ENCODE results near the gene ZBTB5. TPM values are rescaled to one million over a fixed set of nuclear protein-coding genes. Genes with fewer than 3 reads are reported as not detected.

Gene ZBTB5
- total and polyA plus RNA-seq, 2 of the 13 experiments (the other 11 are each of a cell fraction or from before 2014, with no cell fraction given): 12.5 to 20.5 TPM

DNA sequence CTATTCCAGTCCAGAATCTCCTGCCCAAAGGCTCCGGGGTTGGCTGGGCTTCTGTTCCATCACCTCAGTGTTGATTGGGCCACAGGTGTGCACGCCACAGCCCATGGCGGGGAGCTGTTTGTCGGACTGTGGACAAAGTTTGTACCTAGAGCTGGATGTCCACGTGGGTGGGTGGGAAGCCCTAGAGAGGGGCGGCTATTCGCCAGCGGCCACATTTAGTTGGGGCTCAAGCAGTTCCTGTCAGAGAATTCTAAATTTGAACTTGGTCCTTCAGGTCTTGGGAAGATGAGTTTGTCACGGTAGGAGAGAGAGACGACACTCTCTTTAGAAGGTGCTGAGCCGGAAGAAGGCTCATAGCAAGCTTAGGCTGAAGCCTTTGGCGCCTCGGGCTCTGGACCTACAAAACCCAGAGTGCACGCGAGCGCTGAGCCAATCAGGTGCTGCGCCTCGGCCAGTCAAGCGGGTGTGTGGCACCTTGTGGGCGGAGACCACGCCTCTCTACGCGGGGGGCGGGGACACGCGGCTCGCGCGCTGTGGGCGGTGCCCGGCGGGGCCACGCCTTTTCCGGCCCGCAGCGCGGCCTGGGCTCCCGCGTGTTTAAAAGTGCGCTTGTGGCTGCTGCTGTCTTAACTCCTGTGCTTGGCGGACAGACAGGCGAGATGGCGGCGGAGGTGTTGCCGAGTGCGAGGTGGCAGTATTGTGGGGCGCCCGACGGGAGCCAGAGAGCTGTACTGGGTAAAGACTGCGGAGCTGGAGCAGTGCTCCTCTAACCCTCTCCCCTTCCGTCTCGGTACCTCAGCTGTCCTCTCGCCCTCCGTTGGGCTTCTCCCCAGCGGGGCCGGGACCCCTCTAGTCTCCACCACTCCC, 20.4 kb upstream of the ZBTB5 start, which contains the start of gene POLR1E (continued):
- 0 out of 2 replicates have a peak, but pooled peaks have one; percentile 22 for TF ChIP-seq ZNF670 (CRISPR knock-in tag; IDR thresholded peaks at IDR 0.05; ENCODE audit: borderline replicate concordance)
- TF ChIP-seq ZSCAN9 (CRISPR knock-in tag; IDR thresholded peaks at IDR 0.05; ENCODE audit: borderline replicate concordance): peak; percentile 12
- no peak for TF ChIP-seq ATAD3A (CRISPR knock-in tag; IDR thresholded peaks at IDR 0.05)
- TF ChIP-seq, protein P1, sequence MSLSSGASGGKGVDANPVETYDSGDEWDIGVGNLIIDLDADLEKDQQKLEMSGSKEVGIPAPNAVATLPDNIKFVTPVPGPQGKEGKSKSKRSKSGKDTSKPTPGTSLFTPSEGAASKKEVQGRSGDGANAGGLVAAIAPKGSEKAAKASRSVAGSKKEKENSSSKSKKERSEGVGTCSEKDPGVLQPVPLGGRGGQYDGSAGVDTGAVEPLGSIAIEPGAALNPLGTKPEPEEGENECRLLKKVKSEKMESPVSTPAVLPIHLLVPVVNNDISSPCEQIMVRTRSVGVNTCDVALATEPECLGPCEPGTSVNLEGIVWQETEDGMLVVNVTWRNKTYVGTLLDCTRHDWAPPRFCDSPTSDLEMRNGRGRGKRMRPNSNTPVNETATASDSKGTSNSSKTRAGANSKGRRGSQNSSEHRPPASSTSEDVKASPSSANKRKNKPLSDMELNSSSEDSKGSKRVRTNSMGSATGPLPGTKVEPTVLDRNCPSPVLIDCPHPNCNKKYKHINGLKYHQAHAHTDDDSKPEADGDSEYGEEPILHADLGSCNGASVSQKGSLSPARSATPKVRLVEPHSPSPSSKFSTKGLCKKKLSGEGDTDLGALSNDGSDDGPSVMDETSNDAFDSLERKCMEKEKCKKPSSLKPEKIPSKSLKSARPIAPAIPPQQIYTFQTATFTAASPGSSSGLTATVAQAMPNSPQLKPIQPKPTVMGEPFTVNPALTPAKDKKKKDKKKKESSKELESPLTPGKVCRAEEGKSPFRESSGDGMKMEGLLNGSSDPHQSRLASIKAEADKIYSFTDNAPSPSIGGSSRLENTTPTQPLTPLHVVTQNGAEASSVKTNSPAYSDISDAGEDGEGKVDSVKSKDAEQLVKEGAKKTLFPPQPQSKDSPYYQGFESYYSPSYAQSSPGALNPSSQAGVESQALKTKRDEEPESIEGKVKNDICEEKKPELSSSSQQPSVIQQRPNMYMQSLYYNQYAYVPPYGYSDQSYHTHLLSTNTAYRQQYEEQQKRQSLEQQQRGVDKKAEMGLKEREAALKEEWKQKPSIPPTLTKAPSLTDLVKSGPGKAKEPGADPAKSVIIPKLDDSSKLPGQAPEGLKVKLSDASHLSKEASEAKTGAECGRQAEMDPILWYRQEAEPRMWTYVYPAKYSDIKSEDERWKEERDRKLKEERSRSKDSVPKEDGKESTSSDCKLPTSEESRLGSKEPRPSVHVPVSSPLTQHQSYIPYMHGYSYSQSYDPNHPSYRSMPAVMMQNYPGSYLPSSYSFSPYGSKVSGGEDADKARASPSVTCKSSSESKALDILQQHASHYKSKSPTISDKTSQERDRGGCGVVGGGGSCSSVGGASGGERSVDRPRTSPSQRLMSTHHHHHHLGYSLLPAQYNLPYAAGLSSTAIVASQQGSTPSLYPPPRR (CRISPR knock-in tag; IDR thresholded peaks at IDR 0.05; ENCODE audit: borderline replicate concordance): peak; percentile 27; the same call in 1 of the 2 replicates
- TF ChIP-seq, protein P2, sequence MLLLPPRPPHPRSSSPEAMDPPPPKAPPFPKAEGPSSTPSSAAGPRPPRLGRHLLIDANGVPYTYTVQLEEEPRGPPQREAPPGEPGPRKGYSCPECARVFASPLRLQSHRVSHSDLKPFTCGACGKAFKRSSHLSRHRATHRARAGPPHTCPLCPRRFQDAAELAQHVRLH (CRISPR knock-in tag; IDR thresholded peaks at IDR 0.05; ENCODE audit: borderline replicate concordance, low read depth): peak; percentile 71; the same call in 1 of the 2 replicates
- TF ChIP-seq, protein P3, sequence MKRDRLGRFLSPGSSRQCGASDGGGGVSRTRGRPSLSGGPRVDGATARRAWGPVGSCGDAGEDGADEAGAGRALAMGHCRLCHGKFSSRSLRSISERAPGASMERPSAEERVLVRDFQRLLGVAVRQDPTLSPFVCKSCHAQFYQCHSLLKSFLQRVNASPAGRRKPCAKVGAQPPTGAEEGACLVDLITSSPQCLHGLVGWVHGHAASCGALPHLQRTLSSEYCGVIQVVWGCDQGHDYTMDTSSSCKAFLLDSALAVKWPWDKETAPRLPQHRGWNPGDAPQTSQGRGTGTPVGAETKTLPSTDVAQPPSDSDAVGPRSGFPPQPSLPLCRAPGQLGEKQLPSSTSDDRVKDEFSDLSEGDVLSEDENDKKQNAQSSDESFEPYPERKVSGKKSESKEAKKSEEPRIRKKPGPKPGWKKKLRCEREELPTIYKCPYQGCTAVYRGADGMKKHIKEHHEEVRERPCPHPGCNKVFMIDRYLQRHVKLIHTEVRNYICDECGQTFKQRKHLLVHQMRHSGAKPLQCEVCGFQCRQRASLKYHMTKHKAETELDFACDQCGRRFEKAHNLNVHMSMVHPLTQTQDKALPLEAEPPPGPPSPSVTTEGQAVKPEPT (CRISPR knock-in tag; IDR thresholded peaks at IDR 0.05; ENCODE audit: low read depth): no peak
- peak; percentile 16 for TF ChIP-seq XRCC5 (optimal IDR thresholded peaks at IDR 0.05; ENCODE audit: low read length)
- TF ChIP-seq, protein P4, sequence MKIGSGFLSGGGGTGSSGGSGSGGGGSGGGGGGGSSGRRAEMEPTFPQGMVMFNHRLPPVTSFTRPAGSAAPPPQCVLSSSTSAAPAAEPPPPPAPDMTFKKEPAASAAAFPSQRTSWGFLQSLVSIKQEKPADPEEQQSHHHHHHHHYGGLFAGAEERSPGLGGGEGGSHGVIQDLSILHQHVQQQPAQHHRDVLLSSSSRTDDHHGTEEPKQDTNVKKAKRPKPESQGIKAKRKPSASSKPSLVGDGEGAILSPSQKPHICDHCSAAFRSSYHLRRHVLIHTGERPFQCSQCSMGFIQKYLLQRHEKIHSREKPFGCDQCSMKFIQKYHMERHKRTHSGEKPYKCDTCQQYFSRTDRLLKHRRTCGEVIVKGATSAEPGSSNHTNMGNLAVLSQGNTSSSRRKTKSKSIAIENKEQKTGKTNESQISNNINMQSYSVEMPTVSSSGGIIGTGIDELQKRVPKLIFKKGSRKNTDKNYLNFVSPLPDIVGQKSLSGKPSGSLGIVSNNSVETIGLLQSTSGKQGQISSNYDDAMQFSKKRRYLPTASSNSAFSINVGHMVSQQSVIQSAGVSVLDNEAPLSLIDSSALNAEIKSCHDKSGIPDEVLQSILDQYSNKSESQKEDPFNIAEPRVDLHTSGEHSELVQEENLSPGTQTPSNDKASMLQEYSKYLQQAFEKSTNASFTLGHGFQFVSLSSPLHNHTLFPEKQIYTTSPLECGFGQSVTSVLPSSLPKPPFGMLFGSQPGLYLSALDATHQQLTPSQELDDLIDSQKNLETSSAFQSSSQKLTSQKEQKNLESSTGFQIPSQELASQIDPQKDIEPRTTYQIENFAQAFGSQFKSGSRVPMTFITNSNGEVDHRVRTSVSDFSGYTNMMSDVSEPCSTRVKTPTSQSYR (CRISPR knock-in tag; IDR thresholded peaks at IDR 0.05; ENCODE audit: borderline replicate concordance): no peak
- TF ChIP-seq, protein P5, sequence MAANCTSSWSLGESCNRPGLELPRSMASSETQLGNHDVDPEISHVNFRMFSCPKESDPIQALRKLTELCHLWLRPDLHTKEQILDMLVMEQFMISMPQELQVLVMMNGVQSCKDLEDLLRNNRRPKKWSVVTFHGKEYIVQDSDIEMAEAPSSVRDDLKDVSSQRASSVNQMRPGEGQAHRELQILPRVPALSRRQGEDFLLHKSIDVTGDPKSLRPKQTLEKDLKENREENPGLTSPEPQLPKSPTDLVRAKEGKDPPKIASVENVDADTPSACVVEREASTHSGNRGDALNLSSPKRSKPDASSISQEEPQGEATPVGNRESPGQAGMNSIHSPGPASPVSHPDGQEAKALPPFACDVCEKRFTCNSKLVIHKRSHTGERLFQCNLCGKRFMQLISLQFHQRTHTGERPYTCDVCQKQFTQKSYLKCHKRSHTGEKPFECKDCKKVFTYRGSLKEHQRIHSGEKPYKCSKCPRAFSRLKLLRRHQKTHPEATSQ (CRISPR knock-in tag; IDR thresholded peaks at IDR 0.05; ENCODE audit: borderline replicate concordance): 0 out of 2 replicates have a peak, but pooled peaks have one; percentile 12
- no peak for TF ChIP-seq ONECUT2 (CRISPR knock-in tag; IDR thresholded peaks at IDR 0.05)
- TF ChIP-seq ZNF564 (CRISPR knock-in tag; IDR thresholded peaks at IDR 0.05): peak; percentile 63; the same call in 1 of the 2 replicates
- TF ChIP-seq, protein P6, sequence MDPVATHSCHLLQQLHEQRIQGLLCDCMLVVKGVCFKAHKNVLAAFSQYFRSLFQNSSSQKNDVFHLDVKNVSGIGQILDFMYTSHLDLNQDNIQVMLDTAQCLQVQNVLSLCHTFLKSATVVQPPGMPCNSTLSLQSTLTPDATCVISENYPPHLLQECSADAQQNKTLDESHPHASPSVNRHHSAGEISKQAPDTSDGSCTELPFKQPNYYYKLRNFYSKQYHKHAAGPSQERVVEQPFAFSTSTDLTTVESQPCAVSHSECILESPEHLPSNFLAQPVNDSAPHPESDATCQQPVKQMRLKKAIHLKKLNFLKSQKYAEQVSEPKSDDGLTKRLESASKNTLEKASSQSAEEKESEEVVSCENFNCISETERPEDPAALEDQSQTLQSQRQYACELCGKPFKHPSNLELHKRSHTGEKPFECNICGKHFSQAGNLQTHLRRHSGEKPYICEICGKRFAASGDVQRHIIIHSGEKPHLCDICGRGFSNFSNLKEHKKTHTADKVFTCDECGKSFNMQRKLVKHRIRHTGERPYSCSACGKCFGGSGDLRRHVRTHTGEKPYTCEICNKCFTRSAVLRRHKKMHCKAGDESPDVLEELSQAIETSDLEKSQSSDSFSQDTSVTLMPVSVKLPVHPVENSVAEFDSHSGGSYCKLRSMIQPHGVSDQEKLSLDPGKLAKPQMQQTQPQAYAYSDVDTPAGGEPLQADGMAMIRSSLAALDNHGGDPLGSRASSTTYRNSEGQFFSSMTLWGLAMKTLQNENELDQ (CRISPR knock-in tag; IDR thresholded peaks at IDR 0.05; ENCODE audit: borderline replicate concordance): no peak
- no peak for TF ChIP-seq HHEX (CRISPR knock-in tag; IDR thresholded peaks at IDR 0.05)

All from HepG2 (cell line).